ENCODE results near the gene MT1B. TPM values are rescaled to one million over a fixed set of nuclear protein-coding genes. Genes with fewer than 3 reads are reported as not detected.

MT1B gene
- total RNA-seq (2014; rRNA removed; shearing (Covaris generic); ENCODE audit: low replicate concordance): not detected in 2 replicates

DNA sequence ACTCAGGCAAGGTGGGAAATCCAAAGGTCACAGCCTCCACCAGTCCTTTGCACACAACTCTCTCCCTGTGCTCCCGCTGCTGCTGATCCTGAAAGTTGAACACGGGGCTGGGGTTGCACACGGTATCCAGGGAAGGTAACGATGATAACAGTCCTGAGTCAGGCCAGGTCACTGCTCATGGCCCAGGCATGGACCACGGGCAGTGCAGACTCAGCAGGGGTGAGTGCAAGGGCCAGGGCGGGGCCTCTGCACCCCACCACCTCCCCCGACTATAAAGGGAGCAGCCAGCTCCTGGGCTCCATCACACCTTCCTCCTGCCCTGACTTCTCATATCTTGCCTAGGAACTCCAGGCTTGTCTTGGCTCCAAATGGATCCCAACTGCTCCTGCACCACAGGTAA is at the start of gene MT1B:
Gene MT1B, plus strand, starts transcription at position 301 of the 400 bp plus-strand sequence. Its CDS starts 68 bp downstream, at position 369.
- in situ Hi-C loops (cut with HindIII; ENCODE audit: low pct_unique_long_range_greater_than_20kb, low sequenced_read_pairs): no loop called here
- DNase-seq (ENCODE audit: low read depth): no peak

DNA sequence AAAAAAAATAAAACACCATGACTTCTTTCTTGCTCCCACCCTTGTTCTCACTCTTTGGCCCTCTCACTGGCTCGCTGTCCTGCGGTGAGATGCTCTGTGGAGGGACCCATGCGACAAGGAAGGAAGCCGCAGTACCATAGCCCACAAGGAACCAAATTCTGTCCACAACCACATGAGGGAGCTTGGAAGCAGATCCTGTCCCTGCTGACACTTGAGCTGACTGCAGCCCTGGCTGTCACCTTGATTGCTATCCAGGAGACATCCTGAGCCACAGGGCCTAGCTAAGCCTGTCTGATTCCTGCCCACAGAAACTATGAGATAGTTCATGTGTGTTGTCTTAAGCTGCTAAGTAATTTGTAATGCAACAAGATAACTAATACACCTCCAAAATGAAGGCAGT is 48.1 kb upstream of the MT1B start:
- in situ Hi-C loops (cut with HindIII; ENCODE audit: low pct_unique_long_range_greater_than_20kb, low sequenced_read_pairs): no loop called here
- DNase-seq (ENCODE audit: low read depth): peak; percentile 46

DNA sequence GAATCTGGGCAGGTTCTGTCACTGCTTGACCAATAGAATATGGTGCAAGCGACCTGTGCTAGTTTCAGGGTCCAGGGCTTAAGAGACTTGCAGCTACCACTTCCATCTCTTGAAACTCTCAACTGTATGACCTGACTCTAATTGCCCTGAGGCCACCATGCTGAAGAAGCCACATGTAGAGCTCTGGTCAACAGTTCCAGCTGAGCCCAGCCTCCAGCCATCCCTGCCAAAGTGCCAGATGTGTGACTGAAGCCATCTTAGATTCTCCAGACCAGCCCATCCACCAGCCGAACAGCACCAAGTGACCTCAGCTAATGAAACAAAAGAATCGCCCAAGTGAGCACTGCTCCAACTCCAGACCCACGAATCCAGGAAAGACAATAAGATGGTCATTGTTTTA is 46.7 kb upstream of the MT1B start:
- in situ Hi-C loops (cut with HindIII; ENCODE audit: low pct_unique_long_range_greater_than_20kb, low sequenced_read_pairs): no loop called here
- DNase-seq (ENCODE audit: low read depth): no peak

DNA sequence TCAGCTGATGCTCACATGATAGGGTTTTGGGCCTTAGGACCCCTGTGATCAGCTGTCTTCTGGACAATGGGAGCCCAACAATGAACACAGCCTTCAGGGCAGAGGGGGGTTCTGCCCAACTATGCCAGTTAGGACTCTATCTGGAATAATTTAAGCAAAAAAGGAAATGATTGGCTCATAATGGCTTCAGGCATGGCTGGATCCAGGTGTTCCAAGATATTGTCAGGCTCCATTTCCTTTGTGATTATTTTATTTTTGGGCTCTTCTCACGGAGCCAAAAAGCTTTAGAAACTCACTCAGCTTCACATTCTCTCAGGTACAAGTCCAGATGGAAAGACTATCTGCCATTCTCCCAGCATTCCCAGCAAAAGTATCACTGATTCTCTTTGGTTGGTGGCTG is 46.2 kb upstream of the MT1B start:
- in situ Hi-C loops (cut with HindIII; ENCODE audit: low pct_unique_long_range_greater_than_20kb, low sequenced_read_pairs): no loop called here

DNA sequence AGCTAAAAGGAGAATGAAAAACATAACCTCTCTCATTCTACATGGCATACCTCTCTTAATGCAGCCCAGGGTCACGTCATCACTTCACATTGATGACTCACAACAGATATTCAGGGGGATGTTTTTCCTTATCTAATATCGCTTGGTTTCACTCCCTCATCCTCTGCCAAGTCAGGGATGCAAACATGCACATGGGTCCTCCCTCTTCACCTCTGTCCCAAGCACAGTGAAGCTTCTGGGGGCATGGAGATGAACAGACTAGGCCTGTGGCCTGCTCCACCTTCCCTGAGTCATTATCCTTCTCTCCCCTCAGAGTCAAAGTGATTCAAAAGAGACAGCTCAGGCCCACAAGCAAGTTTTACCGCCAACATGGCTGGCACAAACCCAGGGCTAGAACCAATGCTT is 45.6 kb upstream of the MT1B start:
- in situ Hi-C loops (cut with HindIII; ENCODE audit: low pct_unique_long_range_greater_than_20kb, low sequenced_read_pairs): no loop called here
- DNase-seq (ENCODE audit: low read depth): peak; percentile 83

More for the DNA sequence above, 46.2 kb upstream of the MT1B start:
- no peak for DNase-seq (ENCODE audit: low read depth)

DNA sequence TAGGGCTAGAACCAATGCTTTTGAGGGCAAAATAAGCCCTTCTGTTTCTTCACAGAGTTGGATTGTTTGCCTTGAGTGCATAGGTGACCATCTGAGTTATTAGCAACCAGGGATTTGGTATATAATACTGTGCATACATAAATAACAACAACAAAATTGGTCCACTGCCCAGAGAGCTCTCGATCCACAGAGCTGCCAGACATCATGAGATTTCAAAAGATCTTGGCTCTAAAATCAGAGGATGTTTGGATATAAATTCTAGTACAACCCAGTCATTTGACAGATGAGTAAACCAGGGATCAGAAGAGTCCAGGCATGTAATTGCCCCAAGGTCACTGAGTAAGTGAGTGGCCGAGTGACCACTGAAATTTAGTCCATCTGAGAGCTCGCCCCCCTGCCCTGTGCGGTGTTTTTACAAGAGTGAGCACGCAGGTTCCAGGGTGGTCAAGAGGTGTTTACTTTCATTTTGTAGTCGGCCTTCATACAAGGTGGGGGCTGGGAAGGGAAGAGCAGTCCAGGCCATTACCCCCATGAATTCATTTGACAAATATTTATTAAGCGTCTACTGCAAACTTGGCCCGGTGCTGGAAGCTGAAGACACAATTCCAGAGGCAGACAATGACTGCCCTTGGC is 45.1 kb upstream of the MT1B start:
- in situ Hi-C loops (cut with HindIII; ENCODE audit: low pct_unique_long_range_greater_than_20kb, low sequenced_read_pairs): no loop called here
- DNase-seq (ENCODE audit: low read depth): peak; percentile 92

DNA sequence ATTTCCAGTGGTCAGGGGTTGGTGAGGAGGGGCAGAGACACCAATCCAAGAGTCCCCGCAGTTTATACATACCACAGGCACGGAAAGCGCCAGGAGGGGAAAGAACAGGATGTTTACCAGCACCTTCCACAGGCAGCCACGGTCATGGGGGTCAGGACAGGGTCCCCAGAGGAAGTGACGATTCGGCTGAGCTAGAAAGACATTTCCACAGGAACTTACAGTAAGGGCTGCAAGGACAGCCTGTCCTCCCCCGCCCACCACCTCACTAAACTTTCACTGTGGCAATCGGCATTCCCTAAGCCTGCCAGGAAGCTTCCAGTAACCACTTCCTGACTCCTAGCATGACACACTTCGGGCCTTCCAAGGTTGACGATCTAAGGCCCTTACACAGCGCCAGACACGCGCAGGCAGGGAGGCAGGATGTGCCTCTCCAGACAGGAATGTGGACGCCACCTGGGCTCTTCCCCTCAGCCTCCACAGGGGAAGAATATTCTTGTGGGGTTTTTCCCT is 44.5 kb upstream of the MT1B start:
- in situ Hi-C loops (cut with HindIII; ENCODE audit: low pct_unique_long_range_greater_than_20kb, low sequenced_read_pairs): no loop called here
- peak; percentile 81 for DNase-seq (ENCODE audit: low read depth)

DNA sequence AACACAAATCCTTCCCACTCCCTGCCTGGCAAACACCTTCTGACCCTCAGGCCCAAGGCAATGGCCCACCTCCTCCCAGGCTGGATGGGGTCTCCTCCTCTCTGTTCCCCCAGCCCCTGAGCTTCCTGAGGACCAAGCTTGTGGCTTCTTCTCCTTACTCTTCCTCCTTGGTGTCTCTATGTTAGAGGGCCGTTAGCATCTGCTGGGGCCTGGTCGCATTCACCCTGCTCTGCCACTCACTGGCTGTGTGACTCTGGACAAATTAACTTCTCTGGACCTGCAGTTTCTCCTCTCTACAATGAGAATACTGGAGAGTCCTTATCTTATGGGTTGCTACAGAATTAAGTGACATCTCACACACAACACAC is 44.0 kb upstream of the MT1B start:
- in situ Hi-C loops (cut with HindIII; ENCODE audit: low pct_unique_long_range_greater_than_20kb, low sequenced_read_pairs): no loop called here
- no peak for DNase-seq (ENCODE audit: low read depth)

DNA sequence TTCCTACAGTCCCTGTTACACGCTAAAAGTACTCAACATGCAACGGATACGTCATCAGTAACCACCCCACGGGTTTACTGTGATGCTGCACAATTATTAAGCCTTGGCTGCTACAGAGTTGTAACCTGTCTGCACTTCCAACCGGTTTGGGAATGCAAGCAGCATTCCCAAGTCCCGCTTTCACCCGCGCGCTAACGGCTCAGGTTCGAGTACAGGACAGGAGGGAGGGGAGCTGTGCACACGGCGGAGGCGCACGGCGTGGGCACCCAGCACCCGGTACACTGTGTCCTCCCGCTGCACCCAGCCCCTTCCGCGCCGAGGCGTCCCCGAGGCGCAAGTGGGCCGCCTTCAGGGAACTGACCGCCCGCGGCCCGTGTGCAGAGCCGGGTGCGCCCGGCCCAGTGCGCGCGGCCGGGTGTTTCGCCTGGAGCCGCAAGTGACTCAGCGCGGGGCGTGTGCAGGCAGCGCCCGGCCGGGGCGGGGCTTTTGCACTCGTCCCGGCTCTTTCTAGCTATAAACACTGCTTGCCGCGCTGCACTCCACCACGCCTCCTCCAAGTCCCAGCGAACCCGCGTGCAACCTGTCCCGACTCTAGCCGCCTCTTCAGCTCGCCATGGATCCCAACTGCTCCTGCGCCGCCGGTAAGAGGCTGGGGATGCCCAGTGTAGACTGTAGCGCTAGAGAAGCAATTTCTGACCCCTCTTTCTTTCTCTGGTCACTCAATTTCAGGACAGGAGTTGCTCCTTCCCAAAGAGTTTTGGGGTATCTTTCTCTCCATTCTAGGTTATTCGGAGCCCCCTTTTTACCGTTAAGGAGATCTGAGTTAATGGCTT is 43.4 kb upstream of the MT1B start, which contains the start of gene MT2A:
Gene MT2A, plus strand, starts transcription at position 542 of the 833 bp plus-strand sequence. Its CDS starts 72 bp downstream, at position 614.
- in situ Hi-C loops (cut with HindIII; ENCODE audit: low pct_unique_long_range_greater_than_20kb, low sequenced_read_pairs): no loop called here
- DNase-seq (ENCODE audit: low read depth): peak; percentile 94

DNA sequence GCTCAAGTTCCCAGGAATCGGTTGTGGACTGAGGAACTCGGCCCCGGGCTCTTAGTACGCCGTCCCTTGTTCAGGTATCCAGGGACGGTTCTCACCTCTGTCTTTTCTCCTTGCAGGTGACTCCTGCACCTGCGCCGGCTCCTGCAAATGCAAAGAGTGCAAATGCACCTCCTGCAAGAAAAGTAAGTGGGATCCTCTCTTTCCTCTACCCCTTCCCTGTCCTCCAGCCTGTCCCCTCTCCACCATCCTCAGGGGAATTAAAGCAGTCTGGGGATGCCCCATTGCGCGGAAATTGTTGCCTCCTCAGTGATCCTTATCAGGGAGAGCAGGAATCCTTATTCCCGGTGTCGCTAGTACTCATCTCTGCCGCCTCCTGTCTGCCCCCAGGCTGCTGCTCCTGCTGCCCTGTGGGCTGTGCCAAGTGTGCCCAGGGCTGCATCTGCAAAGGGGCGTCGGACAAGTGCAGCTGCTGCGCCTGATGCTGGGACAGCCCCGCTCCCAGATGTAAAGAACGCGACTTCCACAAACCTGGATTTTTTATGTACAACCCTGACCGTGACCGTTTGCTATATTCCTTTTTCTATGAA is 42.7 kb upstream of the MT1B start:
- in situ Hi-C loops (cut with HindIII; ENCODE audit: low pct_unique_long_range_greater_than_20kb, low sequenced_read_pairs): no loop called here
- DNase-seq (ENCODE audit: low read depth): no peak

DNA sequence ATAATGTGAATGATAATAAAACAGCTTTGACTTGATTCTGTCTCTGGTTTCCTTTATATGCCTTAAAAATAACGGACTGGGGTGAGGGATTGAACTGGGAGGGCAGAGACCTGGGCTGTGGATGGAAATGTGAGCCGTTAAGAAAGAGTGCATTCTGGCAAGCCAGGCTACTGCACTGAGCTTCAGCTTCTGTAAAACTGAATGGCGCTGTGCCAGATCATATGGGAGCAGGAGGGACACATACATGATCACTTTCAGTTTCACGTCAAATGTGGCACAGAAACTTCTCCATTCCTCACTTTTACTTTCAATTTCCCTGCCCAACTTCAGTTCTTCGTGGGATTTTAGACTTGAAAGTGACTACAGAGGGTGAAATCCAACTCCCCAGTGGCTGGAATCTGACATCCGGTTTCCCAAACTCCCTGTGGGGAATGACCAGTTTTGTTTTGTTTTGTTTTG is 42.2 kb upstream of the MT1B start:
- peak; percentile 65 for DNase-seq (ENCODE audit: low read depth)
- in situ Hi-C loops (cut with HindIII; ENCODE audit: low pct_unique_long_range_greater_than_20kb, low sequenced_read_pairs): no loop called here

DNA sequence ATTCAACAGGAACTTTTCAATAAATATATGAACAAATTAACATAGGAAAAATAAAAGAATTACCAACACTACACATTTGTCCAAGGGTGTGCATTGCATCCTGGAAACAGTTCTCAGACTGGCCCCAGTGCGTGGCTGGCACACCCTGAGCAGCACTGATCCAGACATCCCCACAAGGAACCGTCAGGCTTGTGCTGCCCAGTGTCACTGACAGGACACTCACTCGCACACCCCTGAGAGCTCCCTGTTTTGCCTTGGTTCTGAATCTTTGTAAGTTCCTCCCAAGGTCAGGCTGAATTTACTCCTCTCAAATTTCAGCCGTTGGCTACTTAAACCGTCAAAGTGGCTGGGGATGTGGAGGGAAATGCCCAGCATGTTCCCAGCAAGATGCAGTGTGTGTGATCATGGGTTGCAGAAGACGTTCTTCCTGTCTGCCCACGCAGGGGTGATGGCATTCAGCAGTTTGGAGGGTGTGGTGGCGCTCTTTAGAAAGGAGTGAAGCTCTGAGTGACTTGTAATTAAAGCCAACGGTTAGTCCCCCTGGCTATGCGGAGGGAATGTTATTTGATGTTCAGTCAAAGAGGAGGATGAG is 41.6 kb upstream of the MT1B start:
- DNase-seq (ENCODE audit: low read depth): peak; percentile 92
- in situ Hi-C loops (cut with HindIII; ENCODE audit: low pct_unique_long_range_greater_than_20kb, low sequenced_read_pairs): no loop called here

DNA sequence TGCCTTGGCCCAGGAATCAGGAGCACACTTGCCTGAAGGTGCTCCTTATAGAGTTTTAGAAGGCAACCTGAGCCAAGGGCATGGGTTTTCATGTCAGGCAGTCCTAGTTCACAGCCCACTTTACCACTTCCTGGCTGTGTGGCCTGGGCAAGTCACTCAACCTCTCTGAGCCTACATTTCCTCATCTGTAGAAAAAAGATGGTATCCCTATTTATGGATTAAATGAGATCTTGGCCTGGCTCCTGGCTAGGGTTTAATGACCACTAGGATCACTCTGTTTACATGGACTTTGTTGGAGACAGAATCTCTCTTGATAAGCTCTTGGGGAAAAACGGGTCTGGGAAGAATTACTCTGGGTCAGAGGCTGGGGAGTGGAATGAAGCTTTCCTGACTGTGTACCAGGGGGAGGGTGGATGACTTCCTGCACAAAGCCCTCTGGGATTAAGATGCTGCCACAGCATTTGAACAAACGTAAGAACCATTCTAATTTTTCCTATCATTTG is 41.0 kb upstream of the MT1B start:
- in situ Hi-C loops (cut with HindIII; ENCODE audit: low pct_unique_long_range_greater_than_20kb, low sequenced_read_pairs): no loop called here
- no peak for DNase-seq (ENCODE audit: low read depth)

DNA sequence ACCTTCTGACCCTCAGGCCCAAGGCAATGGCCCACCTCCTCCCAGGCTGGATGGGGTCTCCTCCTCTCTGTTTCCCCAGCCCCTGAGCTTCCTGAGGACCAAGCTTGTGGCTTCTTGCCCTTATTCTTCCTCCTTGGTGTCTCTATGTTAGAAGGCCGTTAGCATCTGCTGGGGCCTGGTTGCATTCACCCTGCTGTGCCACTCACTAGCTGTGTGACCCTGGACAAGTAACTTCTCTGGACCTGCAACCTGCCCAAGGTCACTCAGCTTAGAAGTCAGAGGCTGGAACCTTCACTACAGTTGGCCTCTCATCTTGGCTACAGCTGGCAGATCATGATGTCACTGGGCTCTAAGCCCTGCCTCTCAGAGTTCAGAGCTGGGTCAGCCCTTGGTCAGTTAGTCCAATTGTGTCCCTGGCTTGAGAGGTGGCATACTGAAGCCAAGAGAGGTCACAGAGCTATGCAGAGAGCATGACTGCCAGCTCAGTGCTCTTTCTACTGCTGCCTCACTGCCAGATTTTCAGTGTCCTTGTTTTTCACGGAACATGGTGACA is 40.3 kb upstream of the MT1B start:
- DNase-seq (ENCODE audit: low read depth): peak; percentile 89
- in situ Hi-C loops (cut with HindIII; ENCODE audit: low pct_unique_long_range_greater_than_20kb, low sequenced_read_pairs): no loop called here

DNA sequence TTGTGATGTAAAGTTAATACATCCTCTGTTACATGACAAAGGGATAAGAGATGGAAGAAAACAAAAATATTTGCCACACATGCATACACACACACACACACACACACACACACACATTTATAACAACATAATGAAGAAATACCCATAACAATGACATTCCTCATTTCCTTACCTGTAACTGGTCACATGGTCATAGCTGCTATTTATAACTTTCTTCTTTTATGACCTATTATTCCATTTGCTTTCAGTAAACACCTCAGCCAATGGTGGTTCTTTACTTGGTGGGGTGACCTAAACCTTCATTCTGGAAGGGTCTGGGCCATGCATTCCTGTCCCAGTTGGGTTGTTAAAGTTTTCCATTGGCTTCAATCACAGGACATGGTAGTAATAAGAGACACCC is 38.0 kb upstream of the MT1B start:
- in situ Hi-C loops (cut with HindIII; ENCODE audit: low pct_unique_long_range_greater_than_20kb, low sequenced_read_pairs): no loop called here
- no peak for DNase-seq (ENCODE audit: low read depth)

DNA sequence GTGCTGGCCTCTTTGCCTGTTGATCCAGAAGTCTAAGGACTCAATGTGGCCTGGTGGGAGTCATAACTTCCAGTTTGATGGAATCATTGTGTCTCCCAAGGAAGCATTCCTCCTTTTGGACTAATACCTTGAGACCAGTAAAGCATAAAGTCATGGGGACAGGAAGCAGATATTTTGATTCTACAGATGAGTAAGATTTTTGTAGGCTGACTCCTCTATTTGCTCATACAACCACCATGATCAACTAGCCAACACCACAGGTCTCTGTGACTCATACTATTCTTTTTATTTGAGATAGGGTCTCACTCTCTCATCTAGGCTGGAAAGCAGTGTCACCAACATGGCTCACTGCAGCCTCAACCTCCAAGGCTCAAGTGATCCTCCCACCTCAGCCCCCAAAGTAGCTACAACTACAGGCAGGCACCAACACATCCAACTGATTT is 37.1 kb upstream of the MT1B start:
- in situ Hi-C loops (cut with HindIII; ENCODE audit: low pct_unique_long_range_greater_than_20kb, low sequenced_read_pairs): no loop called here
- peak; percentile 82 for DNase-seq (ENCODE audit: low read depth)

DNA sequence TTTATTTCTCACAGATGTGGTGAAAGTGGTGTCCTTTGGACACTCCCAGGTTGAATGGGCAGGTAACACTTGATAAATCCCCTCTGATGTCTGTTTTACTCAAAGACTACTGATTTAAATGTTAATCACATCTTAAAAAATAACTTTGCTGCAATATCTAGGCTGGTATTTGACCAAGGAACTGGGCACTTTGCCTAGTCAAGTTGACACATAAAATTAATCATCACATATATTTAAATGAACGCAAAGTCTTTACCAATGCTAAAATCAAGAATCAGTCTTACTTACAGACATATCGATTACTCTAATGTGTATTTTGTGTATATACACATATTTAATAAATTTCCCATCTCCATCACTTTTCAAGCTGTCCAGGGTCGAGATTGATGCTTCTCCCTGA is 36.3 kb upstream of the MT1B start:
- in situ Hi-C loops (cut with HindIII; ENCODE audit: low pct_unique_long_range_greater_than_20kb, low sequenced_read_pairs): no loop called here
- no peak for DNase-seq (ENCODE audit: low read depth)

DNA sequence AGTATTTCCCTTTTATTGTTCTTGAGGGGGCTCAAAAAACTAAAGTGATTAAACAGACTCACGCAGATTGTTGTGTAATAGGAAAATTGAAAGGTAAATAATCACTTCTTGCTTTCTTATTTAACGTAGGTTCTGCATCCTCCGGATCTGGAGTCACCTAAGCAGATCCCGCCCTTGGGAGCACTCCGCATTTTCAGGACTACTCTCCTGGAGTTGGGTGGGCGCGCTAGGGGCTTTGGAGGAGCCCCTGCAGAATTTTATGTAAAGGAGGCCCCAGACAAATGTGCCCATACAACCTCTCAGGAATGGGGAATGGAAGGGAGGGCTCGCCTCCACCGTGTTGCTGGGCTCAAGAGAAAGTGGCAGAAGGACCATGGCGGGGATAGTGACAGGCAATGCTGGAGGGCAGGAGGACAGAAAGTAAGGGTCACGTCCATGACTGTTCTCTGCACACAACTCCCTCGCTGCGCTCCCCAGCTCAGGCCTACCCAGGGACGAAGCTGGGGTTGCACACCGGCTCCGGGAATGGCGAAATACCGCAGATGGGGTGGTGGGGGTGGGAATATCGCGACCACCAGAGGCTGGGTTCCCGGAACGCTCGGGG is 35.0 kb upstream of the MT1B start:
- DNase-seq (ENCODE audit: low read depth): no peak
- in situ Hi-C loops (cut with HindIII; ENCODE audit: low pct_unique_long_range_greater_than_20kb, low sequenced_read_pairs): no loop called here

Measured in Caki2 (cell line).